Right lobe of liver (tissue), 6 donors: Measurements from ENCODE around the gene FAM222B. TPM values are rescaled to one million over a fixed set of nuclear protein-coding genes. Genes with fewer than 3 reads are reported as not detected.

Experiments
- ATAC-seq, 4 donors: fragments of 200-7000 bp; cut with Tn5 transposase; one replicate each; pipeline ENCODE4 v1.9.1; 2020; ENCODE audit warnings: mild to moderate bottlenecking in 4 of 4, moderate library complexity in 4 of 4
- DNase-seq, 3 donors: peaks; one replicate each; pipeline ENCODE4 v3.0.0-alpha.2; 2020
- H3K27ac ChIP-seq, 3 donors: fragments of 200-600 bp; one replicate each; pipeline ENCODE4 v1.8.0; 2022
- H3K27me3 ChIP-seq, 2 donors: fragments of 200-600 bp; one replicate each; pipeline ENCODE4 v1.8.0; 2022
- H3K36me3 ChIP-seq, 4 donors: fragments of 200-600 bp; sonication (generic) in 1 of 4; one replicate each; pipeline versions ENCODE4 v1.5.1 to v1.8.0; 2017 to 2022; ENCODE audit warnings: control low read depth in 1 of 4
- H3K4me1 ChIP-seq, 4 donors: fragments of 200-600 bp; sonication (generic) in 1 of 4; one replicate each; pipeline versions ENCODE4 v1.5.1 to v1.8.0; 2017 to 2022; ENCODE audit warnings: control low read depth in 1 of 4
- H3K4me3 ChIP-seq, 3 donors: fragments of 200-600 bp; one replicate each; pipeline ENCODE4 v1.8.0; 2022
- H3K9me3 ChIP-seq, 4 donors: fragments of 200-600 bp; sonication (generic) in 1 of 4; one replicate each; pipeline versions ENCODE4 v1.5.1 to v1.8.0; 2017 to 2022; ENCODE audit warnings: control low read depth in 1 of 4
- POLR2A ChIP-seq: fragments of 450-650 bp; IDR thresholded peaks from one replicate; pipeline ENCODE4 v1.6.1; 2017; ENCODE audit warnings: antibody characterized with exemption, mild to moderate bottlenecking
- WGBS: methylation state at CpG from one replicate; pipeline ENCODE4 v1.1.6; 2018; ENCODE audit warnings: low coverage, low lambda C conversion rate; ENCODE audit not compliant: insufficient coverage; ENCODE audit errors: missing lambda C conversion rate; 5-methylcytosine and 5-hydroxymethylcytosine counted together
- intact Hi-C, 2 donors: fragments of 100-400 bp; cut with DNase I; formaldehyde crosslinking; loops; one replicate each; pipeline versions ENCODE4 v1.11.2 to v1.14.1; 2022
- total RNA-seq, 6 experiments: library from RNA; depleted of rRNA in 2 of 6; stranded (reverse); fragments of >200 nt in 2 of 6; fragmentation: NEBNext Ultra II Directional in 3 of 6; extraction: Animal tissue kit (Norgen Biotek cat#: 25700) in 3 of 6; gene quantifications; one replicate each; pipeline versions ENCODE4 v1.1.0 to v1.2.4, GENCODE V29; 2016 to 2023
- TF ChIP-seq, protein P1 (sequence below), 4 donors: fragments of 200-600 bp in 3 of 4; fragments of 450-650 bp in 1 of 4; IDR thresholded peaks; one replicate each; pipeline versions ENCODE4 v1.5.1 to v1.8.0; 2016 to 2022; ENCODE audit warnings: antibody characterized with exemption in 4 of 4, mild to moderate bottlenecking in 2 of 4
- donor health status: DM: no; HTN: yes; CAD: no.
- donor health status: DM: no; HTN: no; CAD: no.
- donor health status: DM: no; HTN: no; CAD: no.
- donor health status: DM: no; HTN: yes; CAD: no.
- donor health status: DM: no; HTN: yes; CAD: no.

FAM222B gene
- total RNA-seq, 6 experiments from 2014 or later, result 5.8 to 12.0 (median 8.8) TPM

DNA sequence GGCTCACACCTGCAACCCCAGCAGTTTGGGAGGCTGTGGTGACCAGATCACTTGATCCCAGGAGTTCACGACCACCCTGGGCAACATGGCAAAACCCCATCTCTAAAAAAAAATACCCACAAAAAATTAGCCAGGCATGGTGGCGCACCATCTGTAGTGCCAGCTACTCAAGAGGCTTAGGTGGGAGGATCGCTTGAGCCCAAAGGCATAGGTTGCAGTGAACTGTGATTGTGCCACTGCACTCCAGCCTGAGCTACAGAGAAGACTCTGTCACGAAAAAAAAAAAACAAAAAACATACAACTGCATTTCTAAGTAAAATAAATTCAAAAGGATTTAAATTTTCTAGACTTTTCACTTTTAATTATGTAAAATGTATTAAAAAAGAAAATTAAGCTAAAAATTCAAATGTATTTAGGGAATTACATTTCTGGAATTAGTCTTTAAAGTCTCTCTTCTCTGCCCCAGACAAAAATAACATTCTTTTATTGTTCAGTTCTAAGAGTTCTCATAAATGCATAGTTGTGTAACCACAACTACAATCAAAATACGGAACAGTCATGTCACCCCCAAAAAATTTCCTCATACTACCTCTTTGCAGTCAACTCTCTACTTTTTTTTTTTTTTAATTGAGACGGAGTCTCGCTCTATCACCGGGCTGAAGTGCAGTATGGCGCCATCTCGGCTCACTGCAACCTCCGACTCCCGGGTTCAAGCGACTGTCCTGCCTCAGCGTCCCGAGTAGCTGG, 14.1 kb downstream of the FAM222B start:
- H3K27me3 ChIP-seq, result no peaks in the 10 kb centered on the region
- H3K9me3 ChIP-seq, result no peaks in the 10 kb centered on the region
- H3K36me3 ChIP-seq, result no peaks in the 10 kb centered on the region
- no peaks in the 10 kb centered on the region for H3K4me1 ChIP-seq
- H3K27ac ChIP-seq, result no peak overlapping the region
- ATAC-seq, result no peak
- WGBS, result 93% methylated on average over 14 of the region's 15 CpGs
- TF ChIP-seq, protein P1, sequence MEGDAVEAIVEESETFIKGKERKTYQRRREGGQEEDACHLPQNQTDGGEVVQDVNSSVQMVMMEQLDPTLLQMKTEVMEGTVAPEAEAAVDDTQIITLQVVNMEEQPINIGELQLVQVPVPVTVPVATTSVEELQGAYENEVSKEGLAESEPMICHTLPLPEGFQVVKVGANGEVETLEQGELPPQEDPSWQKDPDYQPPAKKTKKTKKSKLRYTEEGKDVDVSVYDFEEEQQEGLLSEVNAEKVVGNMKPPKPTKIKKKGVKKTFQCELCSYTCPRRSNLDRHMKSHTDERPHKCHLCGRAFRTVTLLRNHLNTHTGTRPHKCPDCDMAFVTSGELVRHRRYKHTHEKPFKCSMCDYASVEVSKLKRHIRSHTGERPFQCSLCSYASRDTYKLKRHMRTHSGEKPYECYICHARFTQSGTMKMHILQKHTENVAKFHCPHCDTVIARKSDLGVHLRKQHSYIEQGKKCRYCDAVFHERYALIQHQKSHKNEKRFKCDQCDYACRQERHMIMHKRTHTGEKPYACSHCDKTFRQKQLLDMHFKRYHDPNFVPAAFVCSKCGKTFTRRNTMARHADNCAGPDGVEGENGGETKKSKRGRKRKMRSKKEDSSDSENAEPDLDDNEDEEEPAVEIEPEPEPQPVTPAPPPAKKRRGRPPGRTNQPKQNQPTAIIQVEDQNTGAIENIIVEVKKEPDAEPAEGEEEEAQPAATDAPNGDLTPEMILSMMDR (IDR thresholded peaks at IDR 0.05), result no peak
- TF ChIP-seq POLR2A, result no peak
- DNase-seq, result peak in 2 of 3 donors; percentile 3 to 19
- no peak overlapping the region for H3K4me3 ChIP-seq
- intact Hi-C loops, result no loop called here

DNA sequence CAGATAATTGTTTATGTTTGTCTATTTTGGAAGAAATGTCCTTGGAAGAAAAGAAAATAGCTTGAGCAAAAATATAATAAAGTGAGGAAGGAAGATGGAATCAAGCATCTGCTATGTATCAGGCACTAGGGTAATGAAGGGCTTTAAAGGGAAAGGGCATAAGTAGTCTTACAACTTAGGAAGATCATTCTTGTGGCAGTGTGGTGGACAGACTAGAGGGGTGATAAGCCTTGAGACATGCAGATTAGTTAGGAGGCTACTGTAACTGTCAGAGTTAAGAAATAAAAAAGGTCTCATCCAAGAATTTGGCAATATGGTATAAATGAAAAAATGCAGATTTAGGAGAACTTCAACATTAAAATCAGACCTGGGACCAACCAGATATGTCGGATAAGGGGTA, 14.9 kb downstream of the FAM222B start:
- no peaks in the 10 kb centered on the region for H3K27me3 ChIP-seq
- no peaks in the 10 kb centered on the region for H3K4me1 ChIP-seq
- DNase-seq (no peak), ATAC-seq (no peak)
- no peaks in the 10 kb centered on the region for H3K9me3 ChIP-seq
- H3K4me3 ChIP-seq, result no peak overlapping the region
- TF ChIP-seq POLR2A, result no peak
- TF ChIP-seq, protein P1 (IDR thresholded peaks at IDR 0.05), result no peak
- H3K27ac ChIP-seq, result no peak overlapping the region
- intact Hi-C loops, result no loop called here
- WGBS, result 100% methylated on average over 1 of the region's 1 CpG
- H3K36me3 ChIP-seq, result no peaks in the 10 kb centered on the region

DNA sequence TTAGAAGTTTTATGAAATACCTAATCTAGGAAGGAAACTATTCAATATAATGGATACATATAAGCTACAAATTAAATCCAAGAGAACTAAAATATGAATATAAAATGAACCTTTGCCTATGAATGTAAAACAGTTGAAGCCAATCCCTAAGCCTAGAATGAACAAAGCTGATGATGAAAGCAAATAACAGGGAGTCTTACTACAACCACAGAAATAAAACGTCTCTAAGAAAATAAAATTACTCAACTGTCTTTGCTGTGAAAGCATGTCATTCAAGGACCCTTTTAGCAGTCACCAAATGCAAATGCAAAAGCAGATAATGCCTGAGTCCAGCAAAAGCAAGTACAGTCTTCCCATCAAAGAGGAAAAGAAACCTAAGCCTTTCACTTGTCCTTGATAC, 23.0 kb downstream of the FAM222B start:
- Histone ChIP-seq H3K4me1 (no peaks in the 10 kb centered on the region), H3K9me3 (no peaks in the 10 kb centered on the region), H3K4me3 (no peak overlapping the region), H3K27ac (no peak overlapping the region), H3K27me3 (no peaks in the 10 kb centered on the region), H3K36me3 (no peaks in the 10 kb centered on the region)
- intact Hi-C loops, result no loop called here
- no peak for DNase-seq
- WGBS, result 20% methylated on average over 1 of the region's 1 CpG
- ATAC-seq, result no peak
- TF ChIP-seq POLR2A, result no peak
- TF ChIP-seq, protein P1 (IDR thresholded peaks at IDR 0.05), result no peak

DNA sequence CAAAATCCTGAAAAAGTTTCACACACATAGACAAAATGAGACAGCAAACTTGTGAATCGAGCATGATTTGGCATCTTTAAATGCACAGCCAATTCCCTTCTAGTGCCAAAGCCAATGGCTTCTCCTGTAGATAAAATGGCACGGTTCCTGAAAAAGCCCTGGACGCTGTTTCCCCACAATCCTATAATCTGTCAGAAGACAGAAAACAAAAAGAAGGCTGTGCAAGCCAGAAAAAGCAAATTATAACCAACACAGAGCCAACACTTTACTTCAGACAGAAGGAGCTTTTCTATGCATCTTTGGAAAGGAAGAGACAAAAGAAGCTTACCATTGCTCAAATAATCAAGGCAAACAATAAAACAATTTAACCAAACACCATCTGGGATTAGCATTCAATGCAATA, 23.8 kb downstream of the FAM222B start:
- Histone ChIP-seq H3K4me3 (no peak overlapping the region), H3K4me1 (no peaks in the 10 kb centered on the region), H3K36me3 (no peaks in the 10 kb centered on the region), H3K9me3 (no peaks in the 10 kb centered on the region), H3K27me3 (no peaks in the 10 kb centered on the region), H3K27ac (no peak overlapping the region)
- 70% methylated on average over 3 of the region's 3 CpGs for WGBS
- intact Hi-C loops, result no loop called here
- TF ChIP-seq, protein P1 (IDR thresholded peaks at IDR 0.05), result no peak
- TF ChIP-seq POLR2A, result no peak
- no peak for DNase-seq
- no peak for ATAC-seq
